NCI-H146 (cell line): ENCODE results near the gene CYP3A4.
"Not testable (repeated sequence)": the region's sequence is repeated elsewhere in the genome, so short reads cannot be mapped to it uniquely, and the experiment has no call there.

Source experiments
- DNase-seq: peaks from one replicate; lab custom pipeline; 2025; lab: John Stamatoyannopoulos, UW

The CYP3A4 gene

DNA sequence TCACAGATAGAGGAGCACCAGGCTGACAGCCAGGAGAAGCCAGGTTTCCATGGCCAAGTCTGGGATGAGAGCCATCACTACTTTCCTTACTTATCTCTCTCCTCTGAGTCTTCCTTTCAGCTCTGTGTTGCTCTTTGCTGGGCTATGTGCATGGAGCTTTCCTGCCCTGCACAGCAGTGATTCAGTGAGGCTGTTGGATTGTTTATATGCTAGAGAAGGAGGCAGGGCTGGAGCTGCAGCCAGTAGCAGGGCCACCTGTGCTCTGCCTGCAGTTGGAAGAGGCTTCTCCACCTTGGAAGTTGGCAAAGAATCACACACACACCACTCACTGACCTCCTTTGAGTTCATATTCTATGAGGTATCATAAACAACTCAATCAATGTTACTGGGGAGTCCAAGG lies at the start of gene CYP3A4:
CYP3A4 (minus strand) TSS at position 178 of the 400 bp plus-strand sequence; CDS start at position 75, 103 bp downstream.
- DNase-seq = no peak

GRCh38 chr7:99833289-99833877 lies 49.4 kb upstream of the CYP3A4 start:
- DNase-seq = no peak

DNA sequence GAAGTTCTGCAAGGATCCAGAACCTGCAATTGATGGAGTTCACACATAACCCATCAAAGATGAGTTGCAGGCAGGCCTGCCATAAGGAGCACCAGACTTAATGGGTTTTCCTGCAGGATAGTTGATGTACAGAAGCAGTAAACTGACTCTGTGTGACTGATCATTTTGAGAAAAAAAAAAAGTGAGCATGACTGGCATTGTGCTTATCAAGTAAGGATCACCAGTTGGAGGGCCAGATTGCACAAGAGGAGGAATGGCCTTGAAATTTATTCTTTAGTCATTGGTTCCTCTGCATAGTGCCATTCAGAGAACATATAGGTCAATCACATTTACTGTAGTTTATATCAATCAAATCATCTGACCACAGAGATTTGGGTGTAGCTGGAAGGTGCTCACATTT lies 47.6 kb upstream of the CYP3A4 start:
- no peak for DNase-seq

DNA sequence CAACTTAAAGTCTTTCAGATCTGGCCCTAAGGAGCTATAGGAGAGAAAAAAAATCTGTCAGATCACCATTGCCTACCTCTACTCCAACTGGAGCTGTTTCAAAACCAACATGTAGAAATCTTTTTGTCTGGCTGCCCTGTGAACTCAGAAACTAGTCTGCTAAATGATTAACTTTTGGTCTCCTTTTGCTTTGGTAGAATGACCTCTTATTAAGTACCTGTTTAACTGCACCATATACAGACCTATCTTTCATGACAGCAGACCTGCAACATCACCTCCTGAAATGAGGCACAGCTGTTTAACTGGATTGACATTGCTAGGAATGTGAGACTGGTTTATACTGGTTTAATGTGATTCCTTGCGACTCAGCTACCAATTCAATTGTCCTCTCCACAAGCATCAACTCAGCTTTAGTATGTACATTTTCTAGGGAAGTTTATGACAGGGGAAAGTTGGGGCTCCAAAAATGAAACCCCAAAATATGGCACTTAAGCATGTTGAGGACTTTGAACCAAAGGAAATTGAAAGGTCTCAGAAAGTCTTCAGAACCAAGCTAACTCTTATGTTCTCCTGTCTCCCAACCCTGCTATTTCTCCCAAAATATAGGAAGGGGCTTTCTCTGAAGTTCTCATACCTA lies 45.7 kb upstream of the CYP3A4 start:
- no peak for DNase-seq

- DNase-seq = no peak
These were observed 44.8 kb upstream of the CYP3A4 start for GRCh38 chr7:99828811-99829210.

DNA sequence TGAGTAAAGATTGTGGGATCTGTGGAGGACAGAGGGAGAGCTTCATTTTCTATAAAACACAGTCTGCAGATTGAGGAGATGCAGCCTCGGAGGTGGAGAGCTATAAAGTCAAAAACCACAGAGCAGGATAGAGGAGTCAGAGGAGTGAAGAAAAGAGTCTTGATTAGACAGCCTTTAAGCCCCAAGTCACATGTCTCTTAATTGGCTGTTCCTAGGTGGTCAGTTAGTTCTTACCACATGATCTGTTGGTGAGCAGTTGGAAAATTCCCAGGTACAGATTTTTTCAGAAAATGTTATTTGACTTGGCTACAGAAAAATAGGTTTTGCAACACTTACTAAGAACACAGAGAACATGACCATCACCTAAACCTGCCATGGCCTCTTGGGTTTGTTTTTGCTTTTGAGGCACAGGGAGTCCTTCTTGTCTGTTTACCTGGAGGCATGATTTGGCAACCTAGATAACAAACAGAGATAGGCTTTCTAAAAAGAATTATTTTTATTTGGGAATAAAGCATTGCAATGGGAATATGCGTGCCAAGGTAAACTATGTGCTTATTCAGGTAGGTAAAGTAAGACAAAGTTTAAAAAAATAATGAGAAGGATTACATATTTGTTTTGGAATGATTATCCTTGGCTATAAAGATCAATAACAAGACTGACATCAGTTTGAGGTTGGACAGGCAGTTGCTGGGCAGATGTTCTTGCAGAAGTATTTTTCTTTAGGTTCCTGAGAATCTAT lies 43.2 kb upstream of the CYP3A4 start:
- DNase-seq = no peak

DNA sequence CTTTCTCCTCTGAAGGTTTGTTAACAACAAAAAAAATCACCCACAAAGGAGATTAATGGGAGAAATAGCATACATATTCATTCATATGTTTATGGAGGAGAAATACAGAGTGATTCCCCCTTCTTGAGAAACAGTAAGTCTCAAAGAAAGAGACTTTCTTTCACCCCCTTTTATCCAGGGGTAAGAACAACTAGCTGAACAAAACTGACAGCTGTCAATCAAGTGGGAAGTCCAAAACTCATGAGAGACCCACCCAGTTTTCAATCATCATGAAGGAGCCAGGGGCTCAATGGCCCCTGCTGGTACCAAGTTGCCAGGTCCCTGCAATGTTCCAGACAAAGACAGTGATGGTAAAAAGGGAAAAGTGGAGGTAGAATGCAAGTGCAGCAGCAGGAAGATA lies 41.9 kb upstream of the CYP3A4 start:
- DNase-seq = no peak

DNA sequence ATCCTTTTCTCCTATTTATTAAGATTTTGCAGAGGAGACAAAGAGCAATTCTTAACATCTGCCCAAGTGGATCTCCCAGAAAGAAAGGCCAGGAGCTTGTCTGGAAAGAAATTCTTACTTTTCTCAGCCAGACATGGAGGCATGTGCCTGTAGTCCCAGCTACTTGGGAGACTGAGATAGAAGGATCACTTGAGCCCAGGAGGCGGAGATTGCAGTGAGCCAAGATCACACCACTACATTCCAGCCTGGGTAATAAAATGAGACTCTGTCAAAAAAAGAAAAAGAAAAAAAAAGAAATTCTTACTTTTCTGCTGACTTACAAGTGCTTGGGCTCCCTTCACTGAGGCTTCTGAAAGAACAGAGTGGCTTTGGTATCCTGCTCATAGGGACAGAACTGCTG lies 41.5 kb upstream of the CYP3A4 start:
- no peak for DNase-seq

DNA sequence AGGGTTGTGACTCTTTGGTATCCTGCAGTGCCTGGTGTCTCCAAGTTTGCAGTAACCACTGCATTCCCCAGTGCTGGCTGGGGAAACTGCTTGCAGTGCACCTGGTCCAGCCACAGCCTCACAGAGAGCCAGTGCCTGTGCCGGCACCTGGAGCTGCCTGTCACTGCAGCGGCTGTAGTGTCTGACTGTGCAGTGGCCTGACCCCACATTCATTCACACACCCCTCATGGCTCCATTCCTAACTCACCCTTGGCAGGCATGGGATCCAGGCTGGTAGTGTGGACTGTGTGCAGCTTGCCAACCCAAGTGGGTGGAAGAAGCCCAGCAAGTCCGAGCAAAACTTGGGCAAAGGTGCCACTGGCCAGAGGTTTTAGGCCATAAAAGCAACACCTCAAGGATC lies 40.1 kb upstream of the CYP3A4 start:
- no peak for DNase-seq

DNA sequence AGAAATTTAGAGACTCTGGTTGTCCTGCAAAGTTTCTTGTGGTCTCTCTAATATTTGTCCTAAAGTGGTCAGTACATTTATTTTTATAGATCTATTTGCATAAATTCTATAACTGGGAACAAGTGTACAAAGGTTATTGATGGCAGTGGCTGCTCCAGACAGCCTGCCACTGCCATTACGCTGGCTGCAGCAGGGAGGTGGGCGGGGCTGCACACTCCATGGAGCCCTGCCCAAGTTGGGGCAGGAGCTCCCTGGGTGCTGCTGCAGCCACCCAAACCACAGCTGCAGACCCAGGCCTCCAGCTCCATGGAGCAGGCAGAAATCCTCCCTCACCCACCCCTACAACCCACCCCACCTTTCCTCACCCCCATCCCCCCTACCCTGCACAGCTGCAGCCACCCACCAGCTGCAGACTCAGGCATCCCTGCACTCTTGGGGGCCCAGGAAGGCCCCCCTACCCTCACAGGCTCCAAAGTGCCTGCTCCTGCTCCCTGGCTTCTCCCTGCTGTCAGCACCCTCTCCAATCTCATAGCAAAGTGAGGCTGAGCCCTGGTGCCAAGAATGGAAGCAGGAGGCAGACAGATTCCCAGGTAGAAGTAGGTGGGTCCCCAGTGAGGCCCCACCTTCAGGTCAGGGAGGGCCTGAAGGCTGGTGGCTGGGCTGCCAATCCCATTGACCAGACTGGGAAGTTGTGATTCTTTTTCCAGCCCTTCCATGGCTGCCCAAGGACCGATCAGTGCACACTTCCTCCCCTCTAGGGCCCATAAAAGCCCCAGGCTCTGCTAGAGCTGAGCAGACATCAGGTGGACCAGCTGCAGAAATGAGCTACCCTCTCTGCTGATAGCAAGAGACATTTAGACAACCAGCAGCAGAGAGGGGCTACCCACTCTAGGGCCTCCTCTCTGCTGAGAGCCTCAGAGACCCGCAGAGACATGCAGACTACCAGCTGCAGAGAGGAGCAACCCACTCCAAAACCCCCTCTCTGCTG lies 39.0 kb upstream of the CYP3A4 start:
- DNase-seq = no peak

DNA sequence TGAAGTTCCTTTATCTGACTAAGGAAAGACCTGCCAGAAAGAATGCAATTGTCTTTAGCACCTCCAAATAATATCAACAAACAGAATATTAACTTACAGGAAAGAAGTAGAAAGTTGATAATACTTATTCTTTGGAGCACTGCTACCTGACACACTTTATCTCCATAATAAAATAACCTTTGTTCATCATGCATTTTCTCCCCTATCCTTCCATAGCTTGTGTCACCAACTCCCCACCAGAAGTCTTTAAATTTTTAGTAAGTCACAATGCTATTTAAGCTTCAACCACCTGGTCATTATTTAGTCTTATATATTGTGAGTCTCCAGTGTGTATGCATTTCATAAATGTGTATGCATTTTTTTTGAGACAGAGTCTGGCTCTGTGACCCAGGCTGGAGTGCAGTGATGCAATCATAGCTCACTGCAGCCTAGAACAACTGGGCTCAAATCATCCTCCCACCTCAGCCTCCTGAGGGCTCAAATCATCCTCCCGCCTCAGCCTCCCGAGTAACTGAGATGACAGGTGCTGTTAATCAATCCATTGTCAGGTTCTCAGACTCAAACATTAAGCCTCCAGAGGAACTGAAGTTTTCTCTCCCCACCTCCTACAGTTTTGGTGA lies 36.5 kb upstream of the CYP3A4 start:
- no peak for DNase-seq

- no peak for DNase-seq
These were observed 24.8 kb upstream of the CYP3A4 start for GRCh38 chr7:99808766-99809165.

DNA sequence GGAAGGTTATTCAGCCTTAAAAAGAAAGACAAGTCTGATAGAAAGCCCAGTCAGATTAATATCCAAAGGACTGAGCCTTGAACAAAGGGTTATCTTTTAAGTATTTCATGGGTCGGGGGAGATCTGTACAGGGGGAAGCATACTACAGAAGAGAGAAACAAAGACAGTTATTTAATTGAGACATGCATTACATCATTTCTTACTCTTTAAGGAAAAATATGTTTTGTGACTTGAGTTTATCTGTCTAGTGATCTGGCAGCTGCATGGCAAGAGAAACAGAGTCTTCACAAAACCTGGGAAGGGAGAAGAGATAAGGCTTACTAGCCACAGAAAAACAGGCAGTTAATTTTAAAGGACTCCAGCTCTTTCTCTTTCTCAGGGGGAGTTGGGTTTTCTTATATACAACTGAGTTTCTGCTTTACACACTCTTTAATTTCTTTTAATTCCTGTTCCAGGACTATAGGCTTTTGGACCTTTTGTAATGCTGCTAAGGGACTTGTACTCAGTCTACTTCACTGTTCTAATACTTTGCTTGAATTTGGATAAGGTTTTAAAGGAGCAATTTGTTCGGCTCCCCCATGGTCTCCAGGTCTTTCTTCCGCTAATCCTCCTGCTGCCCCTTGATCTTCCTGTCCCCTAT lies 23.0 kb upstream of the CYP3A4 start:
- no peak for DNase-seq

GRCh38 chr7:99805641-99806040 lies 21.7 kb upstream of the CYP3A4 start:
- DNase-seq = no peak

GRCh38 chr7:99803118-99803517 lies 19.1 kb upstream of the CYP3A4 start:
- not testable (repeated sequence) for DNase-seq

DNA sequence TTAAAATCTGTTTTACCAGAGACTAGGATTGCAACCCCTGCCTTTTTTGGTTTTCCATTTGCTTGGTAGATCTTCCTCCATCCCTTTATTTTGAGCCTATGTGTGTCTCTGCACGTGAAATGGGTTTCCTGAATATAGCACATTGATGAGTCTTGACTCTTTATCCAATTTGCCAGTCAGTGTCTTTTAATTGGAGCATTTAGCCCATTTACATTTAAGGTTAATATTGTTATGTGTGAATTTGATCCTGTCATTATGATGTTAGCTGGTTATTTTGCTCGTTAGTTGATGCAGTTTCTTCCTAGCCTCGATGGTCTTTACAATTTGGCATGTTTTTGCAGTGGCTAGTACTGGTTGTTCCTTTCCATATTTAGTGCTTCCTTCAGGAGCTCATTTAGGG lies 17.4 kb upstream of the CYP3A4 start:
- not testable (repeated sequence) for DNase-seq

- no peak for DNase-seq
These were observed 15.0 kb upstream of the CYP3A4 start for GRCh38 chr7:99798972-99799371.

DNA sequence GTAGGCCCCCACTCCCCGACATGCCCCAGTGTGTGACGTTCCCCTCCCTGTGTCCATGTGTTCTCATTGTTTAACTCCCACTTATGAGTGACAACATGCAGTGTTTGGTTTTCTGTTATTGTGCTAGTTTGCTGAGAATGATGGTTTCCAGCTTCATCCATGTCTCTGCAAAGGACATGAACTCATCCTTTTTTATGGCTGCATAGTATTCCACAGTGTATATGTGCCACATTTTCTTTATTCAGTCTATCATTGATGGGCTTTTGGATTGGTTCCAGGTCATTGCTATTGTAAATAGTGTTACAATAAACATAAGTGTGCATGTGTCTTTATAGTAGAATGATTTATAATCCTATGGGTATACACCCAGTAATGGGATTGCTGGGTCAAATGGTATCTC lies 11.9 kb upstream of the CYP3A4 start:
- DNase-seq = not testable (repeated sequence)

- no peak for DNase-seq
These were observed 10.9 kb upstream of the CYP3A4 start for GRCh38 chr7:99794585-99795502.

- DNase-seq = no peak
These were observed 9.5 kb upstream of the CYP3A4 start for GRCh38 chr7:99793443-99793842.
